ENCODE results near the gene ZNF219. TPM values are rescaled to one million over a fixed set of nuclear protein-coding genes. Genes with fewer than 3 reads are reported as not detected.

The ZNF219 gene
- 19.5 to 32.9 TPM (median 29.0 TPM) in 5 replicates for total RNA-seq (2022; extraction: Qiagen RNA extraction; ENCODE audit: low read depth)

DNA sequence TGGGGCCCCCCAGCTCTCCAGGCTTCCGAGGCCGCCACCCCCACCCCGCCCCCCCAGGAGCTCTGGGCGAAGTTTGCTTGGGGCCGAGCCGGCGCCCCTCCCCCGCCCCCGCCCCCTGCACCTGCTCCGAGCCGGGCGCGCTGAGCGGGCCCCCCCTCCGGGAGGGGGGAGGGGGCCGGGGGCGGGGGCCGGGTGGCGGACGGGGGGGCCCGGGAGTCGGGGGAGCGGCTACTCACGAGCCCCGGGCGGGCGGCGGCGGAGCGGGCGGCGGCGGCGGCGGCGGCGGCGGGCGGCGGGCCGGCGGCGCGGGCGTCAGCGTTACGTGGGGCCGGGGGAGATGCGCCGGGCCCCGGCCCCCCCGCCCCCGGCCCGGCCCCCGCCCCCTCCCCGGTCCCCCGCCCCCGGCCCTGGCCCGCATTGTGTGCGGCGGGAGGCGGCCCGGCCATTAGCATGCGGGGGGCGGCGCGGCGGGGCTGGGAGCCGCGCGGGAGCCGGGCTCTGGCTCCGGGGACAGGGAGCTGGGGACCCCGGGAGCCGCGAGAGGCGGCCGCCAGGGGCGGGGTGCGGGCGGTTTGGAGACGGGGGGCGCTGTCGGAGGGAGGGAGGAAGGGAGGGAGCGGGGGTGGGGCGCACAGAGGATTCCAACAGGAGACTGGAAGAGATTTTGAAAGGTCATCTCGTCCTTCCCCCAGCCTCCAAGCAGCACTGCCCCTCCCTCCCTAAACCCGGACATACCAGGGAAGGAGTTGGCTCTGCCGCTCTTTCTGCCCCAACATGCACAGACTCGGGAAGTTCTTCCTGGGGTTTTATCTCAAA, at the start of gene ZNF219:
ZNF219 (minus strand) TSS at position 580 of the 816 bp plus-strand sequence. CDS start 5,064 bp downstream, outside the sequence.

DNA sequence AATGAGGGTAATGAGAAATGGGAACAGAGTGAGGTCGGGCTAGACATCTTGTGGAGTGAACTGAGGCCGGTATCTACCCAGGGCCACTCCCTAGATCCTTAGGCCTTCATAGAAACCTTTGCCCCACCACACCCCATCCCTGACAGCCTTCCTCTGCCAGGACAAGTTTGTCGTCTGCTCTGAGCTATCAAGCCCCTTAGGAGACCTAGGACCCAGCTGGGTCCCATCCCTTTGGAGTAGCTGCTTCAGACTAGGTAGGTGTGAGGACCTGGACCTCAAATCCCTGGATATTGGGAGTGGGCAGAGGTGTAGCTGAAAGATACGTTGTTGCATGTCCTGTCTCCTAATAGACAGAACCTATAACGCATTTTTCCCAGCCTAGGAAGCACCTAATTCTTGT, 2.5 kb upstream of the ZNF219 start, which contains the start of gene TMEM253:
TMEM253 (plus strand) TSS at position 136 of the 400 bp plus-strand sequence. CDS start 278 bp downstream, outside the sequence.

DNA sequence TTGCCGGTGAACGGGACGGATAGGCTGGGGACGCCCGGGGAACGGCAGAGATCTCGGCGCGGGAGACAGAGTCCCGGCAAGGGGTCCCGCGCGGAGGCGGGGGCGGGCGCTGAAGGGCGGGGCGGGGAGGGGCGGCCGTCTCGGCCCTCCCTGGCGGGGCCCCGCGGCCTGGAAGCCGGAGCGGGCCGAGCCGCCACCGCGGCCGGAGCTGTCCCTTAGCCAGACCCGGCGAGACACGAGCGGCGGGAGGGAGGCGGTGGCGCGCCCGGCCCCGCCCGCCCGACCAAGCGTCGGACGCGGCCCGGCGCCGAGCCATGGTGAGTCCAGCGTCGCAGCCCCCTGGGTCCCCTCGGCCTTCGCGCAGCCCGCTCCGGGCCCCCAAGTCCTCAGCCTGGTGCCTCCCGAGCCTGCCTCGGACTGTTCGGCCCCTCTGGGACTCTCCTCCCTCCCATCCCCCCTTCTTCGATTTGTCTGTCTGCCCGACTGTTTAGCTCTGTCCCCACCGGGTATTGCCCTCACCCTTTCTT, 28.3 kb downstream of the ZNF219 start, which contains the start of gene ARHGEF40:
ARHGEF40 (plus strand) TSS at position 222 of the 527 bp plus-strand sequence; CDS start at position 315, 93 bp downstream.

DNA sequence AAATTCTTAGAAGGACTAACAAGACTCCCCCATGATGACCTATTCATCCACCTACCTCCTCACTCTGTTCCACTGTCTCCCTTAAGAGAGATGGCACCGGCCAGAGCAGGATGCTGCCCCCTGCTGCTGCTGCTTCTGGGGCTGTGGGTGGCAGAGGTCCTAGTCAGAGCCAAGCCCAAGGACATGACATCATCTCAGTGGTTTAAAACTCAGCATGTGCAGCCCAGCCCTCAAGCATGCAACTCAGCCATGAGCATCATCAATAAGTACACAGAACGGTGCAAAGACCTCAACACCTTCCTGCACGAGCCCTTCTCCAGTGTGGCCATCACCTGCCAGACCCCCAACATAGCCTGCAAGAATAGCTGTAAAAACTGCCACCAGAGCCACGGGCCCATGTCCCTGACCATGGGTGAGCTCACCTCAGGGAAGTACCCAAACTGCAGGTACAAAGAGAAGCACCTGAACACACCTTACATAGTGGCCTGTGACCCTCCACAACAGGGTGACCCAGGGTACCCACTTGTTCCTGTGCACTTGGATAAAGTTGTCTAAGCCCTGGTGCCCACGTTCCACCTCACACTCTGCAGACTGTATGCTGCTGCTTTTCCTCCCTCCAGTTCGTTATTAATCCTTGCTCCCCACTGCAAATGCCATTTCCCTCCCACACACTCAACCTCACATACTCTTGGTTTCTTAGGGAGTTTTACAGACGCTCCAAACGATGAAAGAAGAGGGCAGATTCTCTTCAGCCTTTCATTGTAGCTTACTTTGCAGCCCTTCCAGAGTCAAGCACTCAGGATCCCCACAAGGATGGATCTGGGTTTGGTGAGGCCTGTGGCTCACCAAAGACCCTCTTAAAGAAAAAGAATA, 40.4 kb downstream of the ZNF219 start, which contains the start of gene RNASE8:
RNASE8 (plus strand) TSS at position 20 of the 873 bp plus-strand sequence; CDS start at position 91, 71 bp downstream.

DNA sequence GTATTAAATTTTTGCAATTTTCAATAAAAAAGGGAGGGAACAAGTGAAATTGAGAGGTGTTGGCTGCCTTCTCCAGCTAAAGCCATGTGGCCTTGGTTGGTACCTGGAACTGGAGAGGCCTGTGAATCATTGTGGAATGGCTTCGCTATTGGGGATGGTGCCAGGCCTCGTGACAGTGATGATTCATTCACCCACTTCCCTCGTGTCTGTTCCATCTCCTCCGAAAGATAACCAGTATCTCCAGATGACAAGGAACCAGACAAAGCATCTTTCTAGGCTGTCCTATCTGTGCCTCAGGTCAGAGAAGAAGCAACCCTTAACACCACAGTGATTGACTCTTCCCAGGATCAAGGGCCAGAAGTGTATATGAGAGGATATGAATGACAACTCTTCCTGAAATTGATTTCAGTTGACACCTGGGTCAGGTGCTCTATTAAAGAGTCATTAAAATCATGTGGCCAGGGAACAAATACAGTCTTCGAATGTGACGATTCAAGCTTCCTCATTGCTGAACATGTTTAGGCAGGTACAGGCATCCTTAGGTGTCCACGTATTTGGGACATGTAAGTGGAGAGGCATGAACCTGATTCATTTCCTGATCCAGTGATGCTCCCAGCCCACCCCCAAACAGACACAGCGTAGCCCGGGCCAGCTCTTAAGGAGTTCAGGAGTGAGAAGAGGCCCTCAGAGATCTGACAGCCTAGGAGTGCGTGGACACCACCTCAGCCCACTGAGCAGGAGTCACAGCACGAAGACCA, 56.6 kb downstream of the ZNF219 start, which contains the start of gene RNASE7:
RNASE7 (plus strand) TSS at position 687 of the 758 bp plus-strand sequence. CDS start 631 bp downstream, outside the sequence.

Other genes with a start within 250 kb of the ZNF219 start
- not detected in 5 replicates for gene RNASE3, start 207.3 kb downstream of the ZNF219 start, total RNA-seq (2022; extraction: Qiagen RNA extraction; ENCODE audit: low read depth)
- not detected in 5 replicates for gene RNASE2, start 143.2 kb downstream of the ZNF219 start, total RNA-seq (2022; extraction: Qiagen RNA extraction; ENCODE audit: low read depth)
- 70.0 to 77.7 TPM (median 75.4 TPM) in 5 replicates for gene METTL17, start 108.7 kb downstream of the ZNF219 start, total RNA-seq (2022; extraction: Qiagen RNA extraction; ENCODE audit: low read depth)
- 0.09 TPM in 1 of 5 replicates, not detected in the others for gene SLC39A2, start 99.4 kb downstream of the ZNF219 start, total RNA-seq (2022; extraction: Qiagen RNA extraction; ENCODE audit: low read depth)
- gene NDRG2, start 73.6 kb downstream of the ZNF219 start, total RNA-seq (2022; extraction: Qiagen RNA extraction; ENCODE audit: low read depth), result 2.8 to 3.7 TPM (median 3.0 TPM) in 5 replicates
- not detected in 5 replicates for gene TPPP2, start 68.4 kb downstream of the ZNF219 start, total RNA-seq (2022; extraction: Qiagen RNA extraction; ENCODE audit: low read depth)
- gene RNASE13, start 63.8 kb downstream of the ZNF219 start, total RNA-seq (2022; extraction: Qiagen RNA extraction; ENCODE audit: low read depth), result not detected in 5 replicates
- gene RNASE7, start 56.3 kb downstream of the ZNF219 start, total RNA-seq (2022; extraction: Qiagen RNA extraction; ENCODE audit: low read depth), result not detected in 5 replicates
- not detected in 5 replicates for gene RNASE8, start 40.8 kb downstream of the ZNF219 start, total RNA-seq (2022; extraction: Qiagen RNA extraction; ENCODE audit: low read depth)
- 10.3 to 13.8 TPM (median 12.3 TPM) in 5 replicates for gene ARHGEF40, start 28.4 kb downstream of the ZNF219 start, total RNA-seq (2022; extraction: Qiagen RNA extraction; ENCODE audit: low read depth)
- 0.37 to 1.4 TPM (median 1.1 TPM) in 5 replicates for gene TMEM253, start 2.4 kb upstream of the ZNF219 start, total RNA-seq (2022; extraction: Qiagen RNA extraction; ENCODE audit: low read depth)
- gene OR5AU1, start 57.4 kb upstream of the ZNF219 start, total RNA-seq (2022; extraction: Qiagen RNA extraction; ENCODE audit: low read depth), result not detected in 5 replicates
- gene HNRNPC, start 170.8 kb upstream of the ZNF219 start, total RNA-seq (2022; extraction: Qiagen RNA extraction; ENCODE audit: low read depth), result 834 to 993 TPM (median 864 TPM) in 5 replicates
- gene RPGRIP1, start 181.4 kb upstream of the ZNF219 start, total RNA-seq (2022; extraction: Qiagen RNA extraction; ENCODE audit: low read depth), result 0.24 to 0.54 TPM (median 0.26 TPM) in 5 replicates

Data from A549 treated with DMSO at 1 μM for 4 hours (cell line).